Natural killer cell (primary cell): ENCODE results near the gene CEP72. TPM values are rescaled to one million over a fixed set of nuclear protein-coding genes. Genes with fewer than 3 reads are reported as not detected.

Experiments used
- ATAC-seq, 3 donors: fragments of 150-1000 bp in 2 of 3; fragments of 200-7000 bp in 1 of 3; cut with Tn5 transposase; 1 replicate in 1 of 3; 2 replicates in 2 of 3; pipeline ENCODE4 v1.10.0; 2021; ENCODE audit warnings: mild to moderate bottlenecking in 2 of 3, moderate library complexity in 2 of 3
- DNase-seq, 2 donors: peaks; one replicate each; pipeline versions ENCODE4 v3.0.0 to v3.0.0-alpha.2; 2013 to 2021; ENCODE audit warnings: mixed read lengths in 1 of 2
- H3K27ac ChIP-seq: one replicate; pipeline ENCODE4 v1.5.1; 2013; ENCODE audit warnings: mild to moderate bottlenecking, low read length
- H3K27me3 ChIP-seq: one replicate; pipeline ENCODE4 v1.6.1; 2013; ENCODE audit warnings: low read length; ENCODE audit not compliant: control insufficient read depth, insufficient read depth
- H3K36me3 ChIP-seq: one replicate; pipeline ENCODE4 v1.6.1; 2013; ENCODE audit warnings: low read length; ENCODE audit not compliant: control insufficient read depth, insufficient read depth
- H3K4me1 ChIP-seq: one replicate; pipeline ENCODE4 v1.6.1; 2013; ENCODE audit warnings: low read length; ENCODE audit not compliant: control insufficient read depth, insufficient read depth
- H3K4me3 ChIP-seq: one replicate; pipeline ENCODE4 v1.5.1; 2013; ENCODE audit warnings: low read length
- H3K9me3 ChIP-seq: one replicate; pipeline ENCODE4 v1.6.1; 2013; ENCODE audit warnings: low read length; ENCODE audit not compliant: control insufficient read depth, insufficient read depth
- H3K27ac Mint-ChIP-seq, 2 donors: one replicate each; pipeline ENCODE4 v1.8.0; 2022; ENCODE audit warnings: mild to moderate bottlenecking in 2 of 2, mixed read lengths in 2 of 2, moderate library complexity in 1 of 2
- H3K27me3 Mint-ChIP-seq, 2 donors: one replicate each; pipeline ENCODE4 v1.8.0; 2022; ENCODE audit warnings: low read depth in 2 of 2, mixed read lengths in 2 of 2
- H3K36me3 Mint-ChIP-seq: one replicate; pipeline ENCODE4 v1.8.0; 2022; ENCODE audit warnings: mixed read lengths
- H3K4me1 Mint-ChIP-seq, 2 donors: one replicate each; pipeline ENCODE4 v1.8.0; 2022; ENCODE audit warnings: mixed read lengths in 2 of 2
- H3K4me3 Mint-ChIP-seq: one replicate; pipeline ENCODE4 v1.8.0; 2022; ENCODE audit warnings: mild to moderate bottlenecking, moderate library complexity, mixed read lengths
- H3K9me3 Mint-ChIP-seq, 2 donors: one replicate each; pipeline ENCODE4 v1.8.0; 2022; ENCODE audit warnings: mixed read lengths in 2 of 2
- CTCF ChIP-seq: fragments of 200-600 bp; IDR thresholded peaks from one replicate; pipeline ENCODE4 v1.8.0; 2022; ENCODE audit warnings: antibody characterized with exemption
- WGBS: methylation state at CpG from one replicate; pipeline ENCODE4 v1.1.7; 2013; ENCODE audit warnings: missing lambda C conversion rate; ENCODE audit not compliant: insufficient coverage; 5-methylcytosine and 5-hydroxymethylcytosine counted together
- intact Hi-C: fragments of 100-400 bp; cut with micrococcal nuclease; formaldehyde crosslinking; loops from one replicate; pipeline ENCODE4 v1.14.2; 2022
- total RNA-seq, 4 donors: library from RNA; stranded (reverse); fragments of 120-200 nt in 1 of 4; gene quantifications; one replicate each; pipeline versions ENCODE4 v1.2.3 to v1.2.4, GENCODE V29; 2013 to 2022

CEP72 gene
- total RNA-seq, 3 donors from 2014 or later (not counting 1 experiment from before 2014, with no cell fraction given) = 12.2 to 15.1 (median 12.3) TPM

DNA sequence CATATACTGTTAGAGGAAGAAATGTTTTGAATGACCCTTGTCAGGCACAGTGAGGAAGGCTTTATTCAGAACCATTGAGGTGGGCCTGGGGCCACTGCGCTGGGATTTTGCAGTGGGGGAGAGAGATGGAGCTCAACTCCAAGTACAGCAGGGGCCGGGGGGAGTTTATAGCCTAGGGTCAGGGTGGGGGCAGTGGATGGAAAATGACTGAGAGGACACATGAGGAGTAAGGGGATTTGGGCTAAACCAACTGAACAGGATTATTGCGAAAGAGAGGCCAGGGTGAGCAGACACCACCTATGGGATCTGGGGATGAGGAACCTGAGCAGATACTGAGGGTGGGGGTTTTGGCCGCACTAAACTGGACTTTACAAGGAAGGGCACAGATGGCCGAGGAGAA is 6.3 kb downstream of the CEP72 start:
- Histone ChIP-seq H3K36me3 (peaks cover 16% of the 10 kb centered on the region), H3K4me3 (no peak overlapping the region), H3K4me1 (no peaks in the 10 kb centered on the region), H3K9me3 (no peaks in the 10 kb centered on the region), H3K27me3 (no peaks in the 10 kb centered on the region), H3K27ac (no peak overlapping the region)
- 94% methylated on average over 4 of the region's 5 CpGs for WGBS
- Mint-ChIP-seq H3K4me3 (no peak overlapping the region), H3K27ac (no peak overlapping the region), H3K4me1 (peaks cover 12 to 13% of the 10 kb centered on the region in 2 donors), H3K36me3 (no peaks in the 10 kb centered on the region), H3K27me3 (no peaks in the 10 kb centered on the region), H3K9me3 (no peaks in the 10 kb centered on the region)
- no peak for ATAC-seq
- no peak for TF ChIP-seq CTCF
- intact Hi-C loops = no loop called here
- no peak for DNase-seq

DNA sequence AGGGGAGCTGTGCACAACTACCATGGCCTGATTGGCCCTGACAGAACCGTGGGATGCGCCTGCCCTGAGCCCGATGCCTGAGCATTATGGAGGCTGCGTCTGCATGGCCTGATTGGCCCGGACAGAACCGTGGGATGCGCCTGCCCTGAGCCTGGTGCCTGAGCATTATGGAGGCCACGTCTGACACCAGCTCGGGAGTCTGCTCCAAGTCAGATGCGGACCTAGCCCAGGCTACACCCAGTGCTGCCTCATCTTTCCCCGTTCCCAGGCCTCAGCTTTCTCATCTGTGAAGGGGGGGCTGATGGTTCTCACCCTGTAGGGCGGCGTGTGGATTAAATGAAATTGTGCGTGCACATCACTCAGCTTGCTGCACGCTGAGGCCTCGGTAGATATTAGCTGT is 7.3 kb downstream of the CEP72 start:
- Mint-ChIP-seq H3K27me3 (no peaks in the 10 kb centered on the region), H3K27ac (no peak overlapping the region), H3K4me3 (no peak overlapping the region), H3K36me3 (no peaks in the 10 kb centered on the region), H3K4me1 (peaks cover 5 to 10% of the 10 kb centered on the region in 2 donors), H3K9me3 (no peaks in the 10 kb centered on the region)
- no peak overlapping the region for H3K27ac ChIP-seq
- DNase-seq = peak in 1 of 2 donors; percentile 2
- no peaks in the 10 kb centered on the region for H3K27me3 ChIP-seq
- no peak for ATAC-seq
- 97% methylated on average over 16 of the region's 16 CpGs for WGBS
- no peak for TF ChIP-seq CTCF
- no peak overlapping the region for H3K4me3 ChIP-seq
- H3K9me3 ChIP-seq = no peaks in the 10 kb centered on the region
- peaks cover 16% of the 10 kb centered on the region for H3K36me3 ChIP-seq
- intact Hi-C loops = no loop called here
- H3K4me1 ChIP-seq = no peaks in the 10 kb centered on the region

- peaks cover 16% of the 10 kb centered on the region for H3K36me3 ChIP-seq
- Mint-ChIP-seq H3K4me1 (peaks cover 0 to 6% of the 10 kb centered on the region in 2 donors), H3K27me3 (no peaks in the 10 kb centered on the region), H3K27ac (no peak overlapping the region), H3K36me3 (no peaks in the 10 kb centered on the region), H3K4me3 (no peak overlapping the region), H3K9me3 (no peaks in the 10 kb centered on the region)
- H3K4me1 ChIP-seq = no peaks in the 10 kb centered on the region
- H3K9me3 ChIP-seq = no peaks in the 10 kb centered on the region
- intact Hi-C loops = no loop called here
- no peak for TF ChIP-seq CTCF
- no peak for DNase-seq
- 98% methylated on average over 20 of the region's 20 CpGs for WGBS
- no peak for ATAC-seq
- no peak overlapping the region for H3K4me3 ChIP-seq
- no peaks in the 10 kb centered on the region for H3K27me3 ChIP-seq
- H3K27ac ChIP-seq = no peak overlapping the region
These were observed 8.0 kb downstream of the CEP72 start for GRCh38 chr5:620152-620551.

DNA sequence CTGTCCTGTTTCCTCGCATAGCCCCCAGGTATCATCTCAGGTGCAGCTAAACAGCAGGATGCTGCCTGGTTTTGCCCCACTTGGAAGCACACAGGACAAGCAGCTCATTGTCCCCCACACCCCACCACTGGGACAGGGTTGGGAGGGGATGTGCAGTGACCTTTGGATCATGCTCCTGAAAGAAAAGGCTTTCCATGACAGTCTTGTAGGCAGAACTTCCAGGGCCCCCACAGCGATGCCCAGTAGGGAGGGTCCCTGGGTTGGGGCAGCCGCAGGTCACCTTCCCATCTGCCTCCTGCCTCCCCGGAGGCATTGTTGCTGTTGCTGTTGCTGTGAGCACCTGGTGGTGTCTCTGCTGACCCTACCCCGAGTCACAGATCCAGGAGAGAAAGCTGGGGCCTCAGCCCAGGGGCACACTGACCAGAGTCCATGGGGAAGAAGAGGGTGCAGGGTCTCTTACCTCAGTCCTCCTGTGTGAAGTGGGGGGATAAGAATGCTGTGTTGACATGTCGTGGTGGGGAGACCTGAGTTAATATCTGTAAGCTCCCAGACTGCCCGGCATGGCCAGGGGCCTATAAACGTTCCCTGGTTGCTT is 8.5 kb downstream of the CEP72 start:
- intact Hi-C loops = no loop called here
- H3K27me3 Mint-ChIP-seq = no peaks in the 10 kb centered on the region
- H3K27me3 ChIP-seq = no peaks in the 10 kb centered on the region
- H3K36me3 ChIP-seq = peaks cover 16% of the 10 kb centered on the region
- ATAC-seq (no peak), DNase-seq (no peak)
- H3K9me3 ChIP-seq = no peaks in the 10 kb centered on the region
- no peak overlapping the region for H3K27ac Mint-ChIP-seq
- H3K9me3 Mint-ChIP-seq = no peaks in the 10 kb centered on the region
- 93% methylated on average over 8 of the region's 8 CpGs for WGBS
- peaks cover 0 to 6% of the 10 kb centered on the region in 2 donors for H3K4me1 Mint-ChIP-seq
- no peak overlapping the region for H3K4me3 ChIP-seq
- TF ChIP-seq CTCF = no peak
- no peak overlapping the region for H3K4me3 Mint-ChIP-seq
- no peak overlapping the region for H3K27ac ChIP-seq
- H3K36me3 Mint-ChIP-seq = no peaks in the 10 kb centered on the region
- H3K4me1 ChIP-seq = no peaks in the 10 kb centered on the region
